ACC112 (cell line): ENCODE data around the gene UGT2A2.

Experiments used
- H2AFZ ChIP-seq: fragments of 200-600 bp; sonication (generic); one replicate; pipeline ENCODE4 v1.6.0; 2017; ENCODE audit warnings: antibody characterized with exemption, low read length; ENCODE audit not compliant: unreplicated experiment
- H3K27ac ChIP-seq: fragments of 200-600 bp; sonication (generic); 2 replicates; pipeline ENCODE4 v1.5.1; 2014; ENCODE audit warnings: low read depth, mild to moderate bottlenecking, antibody characterized with exemption, low read length, moderate library complexity
- H3K27me3 ChIP-seq: fragments of 200-600 bp; sonication (generic); 2 replicates; pipeline ENCODE4 v1.6.1; 2014; ENCODE audit warnings: mild to moderate bottlenecking, antibody characterized with exemption, low read length, moderate library complexity, mixed read lengths; ENCODE audit not compliant: insufficient read depth
- H3K36me3 ChIP-seq: fragments of 200-600 bp; sonication (generic); 2 replicates; pipeline ENCODE4 v1.6.1; 2016; ENCODE audit warnings: mild to moderate bottlenecking, antibody characterized with exemption, low read length, moderate library complexity, mixed read lengths; ENCODE audit not compliant: insufficient read depth
- H3K4me1 ChIP-seq: fragments of 200-600 bp; sonication (generic); one replicate; pipeline ENCODE4 v1.6.1; 2016; ENCODE audit warnings: low read length, mixed read lengths; ENCODE audit not compliant: insufficient read depth, unreplicated experiment, control insufficient read depth
- H3K4me3 ChIP-seq: fragments of 200-600 bp; sonication (generic); 2 replicates; pipeline ENCODE4 v1.5.1; 2014; ENCODE audit warnings: mild to moderate bottlenecking, low read depth, low read length
- H3K79me2 ChIP-seq: fragments of 200-600 bp; sonication (generic); one replicate; pipeline ENCODE4 v1.6.0; 2016; ENCODE audit warnings: low read length; ENCODE audit not compliant: control insufficient read depth, unreplicated experiment, insufficient read depth

UGT2A2 gene

DNA sequence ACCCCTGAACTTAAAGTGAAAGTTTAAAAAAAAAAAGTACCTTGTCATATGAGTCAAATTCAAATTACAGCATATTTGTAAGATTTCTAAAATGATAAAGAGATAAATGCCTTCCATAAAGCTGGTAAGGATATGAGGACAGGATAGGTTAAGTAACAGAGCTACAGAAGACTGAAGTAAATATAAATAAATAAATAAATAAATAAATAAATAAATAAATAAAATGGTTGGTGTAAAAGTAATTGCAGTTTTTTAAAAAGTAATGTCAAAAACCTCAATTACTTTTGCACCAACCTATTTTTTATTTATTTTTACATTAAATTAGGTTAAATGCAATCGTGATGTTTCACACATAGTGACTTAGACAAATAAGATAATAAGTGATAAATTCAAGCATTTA is 62.2 kb downstream of the UGT2A2 start:
- no peaks in the 10 kb centered on the region for H3K36me3 ChIP-seq
- no peaks in the 10 kb centered on the region for H3K79me2 ChIP-seq
- peaks cover 61% of the 10 kb centered on the region for H3K27me3 ChIP-seq
- H3K4me3 ChIP-seq, result no peak overlapping the region
- H3K4me1 ChIP-seq, result no peaks in the 10 kb centered on the region
- H3K27ac ChIP-seq, result no peak overlapping the region
- no peak overlapping the region for H2AFZ ChIP-seq

DNA sequence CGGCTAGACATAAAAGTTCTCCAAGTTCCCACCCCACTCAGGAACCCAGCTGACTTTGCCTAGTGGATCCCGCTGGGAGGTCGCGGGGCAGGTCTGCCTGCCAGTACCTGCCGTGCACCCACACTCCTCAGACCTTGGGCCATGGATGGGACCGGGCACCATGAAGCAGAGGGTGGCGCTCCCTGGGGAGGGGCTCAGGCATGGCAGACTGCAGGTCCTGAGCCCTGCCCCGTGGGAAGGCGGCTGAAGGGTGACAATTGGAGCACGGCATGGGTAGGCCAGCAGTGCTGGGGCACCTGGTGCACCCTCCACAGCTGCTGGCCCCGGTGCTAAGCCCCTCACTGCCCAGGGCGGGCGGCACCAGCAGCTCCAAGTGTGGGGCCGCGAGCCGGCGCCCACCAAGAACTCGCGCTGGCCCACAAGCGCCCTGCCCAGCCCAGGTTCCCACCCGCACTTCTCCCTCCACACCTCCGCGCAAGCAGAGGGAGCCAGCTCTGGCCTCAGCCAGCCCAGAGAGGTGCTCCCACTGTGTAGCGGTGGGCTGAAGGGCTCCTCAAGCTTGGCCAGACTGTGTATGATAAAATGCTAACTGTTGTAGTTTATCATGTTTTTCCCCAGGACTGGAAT is 63.1 kb downstream of the UGT2A2 start:
- H3K4me3 ChIP-seq, result no peak overlapping the region

DNA sequence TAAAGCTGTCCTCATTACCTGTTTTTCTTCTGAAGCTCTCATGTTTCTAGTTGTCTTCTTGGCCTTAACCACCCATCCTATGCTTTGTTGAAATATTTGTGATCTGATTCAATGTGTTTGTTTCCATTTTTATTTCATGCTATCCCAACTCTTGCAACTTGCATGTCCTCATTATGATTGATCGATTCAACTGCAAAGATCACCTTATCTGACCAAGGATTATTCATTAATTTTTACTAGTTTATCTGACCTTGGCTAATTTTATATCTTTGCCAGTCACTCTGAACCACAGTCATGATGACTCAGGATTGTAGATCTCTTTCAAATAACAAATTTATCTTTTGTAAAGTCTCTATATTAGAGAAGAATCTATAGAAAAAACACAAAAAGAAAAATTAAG is 70.7 kb downstream of the UGT2A2 start:
- Histone ChIP-seq H3K4me3 (no peak overlapping the region), H3K79me2 (no peaks in the 10 kb centered on the region), H3K27ac (no peak overlapping the region), H3K36me3 (no peaks in the 10 kb centered on the region), H3K4me1 (no peaks in the 10 kb centered on the region), H3K27me3 (peaks cover 30% of the 10 kb centered on the region), H2AFZ (no peak overlapping the region)

More for the DNA sequence above, 63.1 kb downstream of the UGT2A2 start:
- no peak overlapping the region for H2AFZ ChIP-seq
- H3K36me3 ChIP-seq, result no peaks in the 10 kb centered on the region
- peaks cover 62% of the 10 kb centered on the region for H3K27me3 ChIP-seq
- H3K79me2 ChIP-seq, result no peaks in the 10 kb centered on the region
- H3K4me1 ChIP-seq, result no peaks in the 10 kb centered on the region
- H3K27ac ChIP-seq, result no peak overlapping the region

DNA sequence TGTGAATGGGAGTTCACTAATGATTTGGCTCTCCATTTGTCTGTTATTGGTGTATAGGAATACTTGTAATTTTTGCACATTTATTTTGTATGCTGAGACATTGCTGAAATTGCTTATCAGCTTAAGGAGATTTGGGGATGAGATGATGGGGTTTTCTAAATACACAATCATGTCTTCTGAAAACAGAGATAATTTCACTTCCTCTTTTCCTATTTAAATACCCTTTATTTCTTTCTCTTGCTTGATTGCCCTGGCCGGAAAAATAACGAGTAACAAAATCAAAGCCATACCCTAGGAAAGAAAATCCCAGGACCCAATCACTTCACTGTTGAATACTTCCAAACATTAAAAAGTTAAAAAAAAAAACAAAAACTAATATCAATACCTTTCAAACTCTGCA is 76.0 kb downstream of the UGT2A2 start:
- no peak overlapping the region for H3K4me3 ChIP-seq
- H3K36me3 ChIP-seq, result no peaks in the 10 kb centered on the region
- peaks cover 8% of the 10 kb centered on the region for H3K27me3 ChIP-seq
- H3K27ac ChIP-seq, result no peak overlapping the region
- no peaks in the 10 kb centered on the region for H3K79me2 ChIP-seq
- H2AFZ ChIP-seq, result no peak overlapping the region
- H3K4me1 ChIP-seq, result no peaks in the 10 kb centered on the region

DNA sequence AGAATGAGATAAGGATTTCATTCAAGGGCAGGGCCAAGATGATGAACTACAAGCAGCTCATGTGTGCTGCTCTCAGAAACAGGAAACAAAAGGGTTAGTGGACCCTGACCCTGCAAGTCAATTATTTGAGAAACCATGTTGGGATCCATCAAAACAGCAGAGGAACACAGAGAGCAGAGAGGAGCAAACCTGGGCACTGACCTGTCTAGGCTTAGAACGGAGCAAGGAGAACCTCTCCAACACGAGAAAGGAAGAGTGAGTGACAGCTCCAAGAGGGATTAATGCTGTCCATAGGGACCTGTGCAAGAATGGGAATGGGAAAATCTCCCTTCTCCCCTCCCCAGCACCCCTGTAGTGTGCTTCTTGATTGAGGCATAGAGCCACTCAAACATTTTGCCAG is 89.8 kb downstream of the UGT2A2 start:
- Histone ChIP-seq H2AFZ (no peak overlapping the region), H3K79me2 (no peaks in the 10 kb centered on the region), H3K27ac (no peak overlapping the region), H3K4me3 (no peak overlapping the region), H3K4me1 (no peaks in the 10 kb centered on the region), H3K36me3 (no peaks in the 10 kb centered on the region), H3K27me3 (peaks cover 5% of the 10 kb centered on the region; the same call in 1 of the 2 replicates)

DNA sequence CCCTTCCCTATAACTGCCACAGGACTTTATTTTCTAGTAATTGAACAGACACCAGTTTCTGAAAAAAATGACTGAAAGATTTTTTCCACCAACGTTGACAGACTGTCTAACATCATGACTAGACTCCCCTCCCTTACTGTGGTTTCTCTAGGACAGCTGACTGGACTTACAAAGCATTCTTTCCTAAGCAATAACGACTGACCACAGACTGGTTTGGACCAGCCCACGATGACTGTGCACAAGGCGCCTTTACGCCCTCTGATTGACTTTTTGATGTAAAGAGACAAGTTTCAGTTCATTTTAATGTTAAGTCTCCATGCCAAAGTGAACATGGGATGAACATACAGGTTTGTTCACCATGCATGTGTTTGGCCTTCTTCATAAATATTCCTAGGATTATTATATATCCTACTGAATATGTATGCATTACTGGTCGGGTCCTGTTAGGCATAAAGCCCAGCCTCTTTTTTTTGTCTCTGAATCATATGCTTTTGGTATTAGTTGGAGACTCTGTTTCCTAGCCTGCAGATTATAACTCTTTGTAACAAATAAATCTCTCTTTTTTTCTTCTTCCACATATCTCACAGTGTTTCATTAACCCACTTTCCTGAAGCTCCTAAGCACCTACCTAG is 93.2 kb downstream of the UGT2A2 start:
- H3K4me1 ChIP-seq, result no peaks in the 10 kb centered on the region

More for the DNA sequence above, 93.2 kb downstream of the UGT2A2 start:
- no peaks in the 10 kb centered on the region for H3K79me2 ChIP-seq
- H3K27ac ChIP-seq, result no peak overlapping the region
- H2AFZ ChIP-seq, result no peak overlapping the region
- no peaks in the 10 kb centered on the region for H3K36me3 ChIP-seq
- H3K4me3 ChIP-seq, result no peak overlapping the region
- H3K27me3 ChIP-seq, result no peaks in the 10 kb centered on the region
